ENCODE measurements around the gene GJD4.

Gene GJD4

GRCh38 chr10:35642035-35642792 is 37.1 kb downstream of the GJD4 start, which contains the start of gene FZD8:
Gene FZD8 (minus strand): TSS chr10:35642296. CDS start chr10:35641429, 867 bp downstream.
- peak; percentile 1 for TF ChIP-seq CTCF (IDR thresholded peaks at IDR 0.05; ENCODE audit: low read depth, low read length)
- DNase-seq (ENCODE audit: extremely low read depth, low read depth), result peak; percentile 76

GRCh38 chr10:35642793-35643114 is 37.6 kb downstream of the GJD4 start:
- DNase-seq (ENCODE audit: extremely low read depth, low read depth), result no peak
- no peak for TF ChIP-seq CTCF (IDR thresholded peaks at IDR 0.05; ENCODE audit: low read depth, low read length)

- DNase-seq (ENCODE audit: extremely low read depth, low read depth), result no peak
- no peak for TF ChIP-seq CTCF (IDR thresholded peaks at IDR 0.05; ENCODE audit: low read depth, low read length)
Observed at GRCh38 chr10:35643151-35644049, 38.3 kb downstream of the GJD4 start.

- no peak for TF ChIP-seq CTCF (IDR thresholded peaks at IDR 0.05; ENCODE audit: low read depth, low read length)
- no peak for DNase-seq (ENCODE audit: extremely low read depth, low read depth)
Observed at GRCh38 chr10:35644050-35644950, 39.2 kb downstream of the GJD4 start.

- no peak for DNase-seq (ENCODE audit: extremely low read depth, low read depth)
- TF ChIP-seq CTCF (IDR thresholded peaks at IDR 0.05; ENCODE audit: low read depth, low read length), result no peak
Observed at GRCh38 chr10:35650894-35651293, 45.8 kb downstream of the GJD4 start.

DNA sequence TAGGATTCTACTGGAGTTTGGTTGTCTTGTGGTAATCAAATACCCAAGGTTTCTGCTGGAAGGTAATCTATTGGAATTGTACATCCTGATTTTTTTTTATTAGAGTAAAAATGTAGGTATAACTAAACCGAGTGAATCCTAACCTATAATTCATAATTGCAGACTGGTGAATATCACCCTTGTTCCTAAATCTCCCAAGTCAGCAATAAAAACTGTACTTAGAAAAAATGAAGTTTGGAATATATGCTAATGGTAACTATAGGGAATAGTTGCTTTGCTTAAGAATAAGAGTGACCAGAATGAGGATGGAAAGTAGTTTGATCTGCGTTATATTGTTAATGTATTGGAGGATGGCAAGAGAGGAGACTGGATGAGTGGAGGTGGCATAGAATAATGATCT is 47.7 kb downstream of the GJD4 start:
- no peak for TF ChIP-seq CTCF (IDR thresholded peaks at IDR 0.05; ENCODE audit: low read depth, low read length)
- no peak for DNase-seq (ENCODE audit: extremely low read depth, low read depth)
